B cell (primary cell): Measurements from ENCODE around the gene DOCK1. TPM values are rescaled to one million over a fixed set of nuclear protein-coding genes. Genes with fewer than 3 reads are reported as not detected.

Source experiments
- ATAC-seq: fragments of 200-7000 bp; cut with Tn5 transposase; one replicate; pipeline ENCODE4 v1.10.0; 2021; ENCODE audit warnings: low read depth, mild to moderate bottlenecking, moderate number of reproducible peaks, moderate library complexity
- CTCF ChIA-PET: fragments of 350-600 bp; sonication (Branson Sonifier 250); formaldehyde crosslinking; loops from one replicate; lab custom pipeline; 2021; ENCODE audit warnings: antibody characterized with exemption, inconsistent platforms; lab: Charles Lee
- POLR2A ChIA-PET: fragments of 350-600 bp; sonication (Branson Sonifier 250); formaldehyde crosslinking; loops from one replicate; lab custom pipeline; 2021; ENCODE audit warnings: antibody characterized with exemption; lab: Charles Lee
- DNase-seq: peaks from one replicate; pipeline ENCODE4 v3.0.0; 2013
- H2AFZ ChIP-seq: 2 replicates; pipeline ENCODE4 v1.6.1; 2012; ENCODE audit warnings: mild to moderate bottlenecking, low read depth, low read length; ENCODE audit not compliant: insufficient read depth, poor library complexity, severe bottlenecking
- H3K27ac ChIP-seq, 2 donors: 1 replicate in 1 of 2; 2 replicates in 1 of 2; pipeline ENCODE4 v1.5.1; 2012 to 2013; ENCODE audit warnings: low read length in 2 of 2, mild to moderate bottlenecking in 2 of 2, moderate library complexity in 1 of 2
- H3K27me3 ChIP-seq, 4 experiments: fragments of 200-600 bp in 1 of 4; sonication (generic) in 1 of 4; replicated peaks in 1 of 4; 1 replicate in 2 of 4; 2 replicates in 2 of 4; pipeline versions ENCODE4 v1.6.1 to v1.7.0; 2013 to 2016; ENCODE audit warnings: low read length in 3 of 4, mild to moderate bottlenecking in 2 of 4, mixed read lengths in 1 of 4, moderate library complexity in 1 of 4; ENCODE audit not compliant: insufficient read depth in 4 of 4, control insufficient read depth in 3 of 4; ENCODE audit errors: control extremely low read depth in 1 of 4
- H3K36me3 ChIP-seq, 2 experiments: replicated peaks in 1 of 2; 1 replicate in 1 of 2; 2 replicates in 1 of 2; pipeline versions ENCODE4 v1.6.1 to v1.7.1; 2013; ENCODE audit warnings: low read length in 1 of 2; ENCODE audit not compliant: insufficient read depth in 2 of 2, control insufficient read depth in 1 of 2; ENCODE audit errors: control extremely low read depth in 1 of 2, extremely low read depth in 1 of 2
- H3K4me1 ChIP-seq, 2 donors: fragments of 200-600 bp in 1 of 2; sonication (generic) in 1 of 2; 1 replicate in 1 of 2; 2 replicates in 1 of 2; pipeline versions ENCODE4 v1.5.1 to v1.6.1; 2013 to 2017; ENCODE audit warnings: low read length in 2 of 2; ENCODE audit not compliant: control insufficient read depth in 2 of 2, insufficient read depth in 2 of 2
- H3K4me2 ChIP-seq: replicated peaks from 2 replicates; pipeline ENCODE3; 2012; ENCODE audit warnings: mild to moderate bottlenecking, low read depth, low read length; ENCODE audit not compliant: poor library complexity, severe bottlenecking
- H3K4me3 ChIP-seq, 5 experiments: fragments of 200-600 bp in 1 of 5; sonication (generic) in 1 of 5; 1 replicate in 3 of 5; 2 replicates in 2 of 5; pipeline versions ENCODE4 v1.5.1 to v1.7.0; 2011 to 2016; ENCODE audit warnings: low read length in 4 of 5, mild to moderate bottlenecking in 4 of 5, low read depth in 2 of 5, control low read depth in 1 of 5, moderate library complexity in 1 of 5; ENCODE audit not compliant: insufficient read depth in 1 of 5; ENCODE audit errors: control extremely low read depth in 1 of 5, extremely low read depth in 1 of 5
- H3K79me2 ChIP-seq: fragments of 200-600 bp; sonication (generic); one replicate; pipeline ENCODE4 v1.6.0; 2016; ENCODE audit warnings: low read length; ENCODE audit not compliant: control insufficient read depth, insufficient read depth
- H3K9ac ChIP-seq: fragments of 200-600 bp; sonication (generic); 2 replicates; pipeline ENCODE4 v1.6.1; 2017; ENCODE audit warnings: mild to moderate bottlenecking, low read length, moderate library complexity
- H3K9me3 ChIP-seq, 3 donors: one replicate each; pipeline versions ENCODE4 v1.6.1 to v1.7.1; 2013; ENCODE audit warnings: low read length in 2 of 3; ENCODE audit not compliant: control insufficient read depth in 2 of 3, insufficient read depth in 1 of 3; ENCODE audit errors: control extremely low read depth in 1 of 3
- H4K20me1 ChIP-seq: 2 replicates; pipeline ENCODE4 v1.6.0; 2012; ENCODE audit warnings: mild to moderate bottlenecking, low read length; ENCODE audit not compliant: insufficient read depth, control insufficient read depth, poor library complexity, severe bottlenecking
- H3K27ac Mint-ChIP-seq: one replicate; pipeline ENCODE4 v1.8.0; 2021; ENCODE audit warnings: mixed read lengths
- H3K27me3 Mint-ChIP-seq: one replicate; pipeline ENCODE4 v1.8.0; 2021; ENCODE audit warnings: mixed read lengths
- H3K4me1 Mint-ChIP-seq: one replicate; pipeline ENCODE4 v1.8.0; 2021; ENCODE audit warnings: mixed read lengths
- H3K4me3 Mint-ChIP-seq: one replicate; pipeline ENCODE4 v1.8.0; 2021; ENCODE audit warnings: mixed read lengths
- H3K9me3 Mint-ChIP-seq: one replicate; pipeline ENCODE4 v1.8.0; 2022; ENCODE audit warnings: mixed read lengths; ENCODE audit not compliant: insufficient read depth
- EZH2 ChIP-seq: IDR thresholded peaks from 2 replicates; pipeline ENCODE4 v1.6.1; 2012; ENCODE audit warnings: borderline replicate concordance, low read depth, mild to moderate bottlenecking, moderate library complexity, low read length; ENCODE audit not compliant: insufficient read depth, poor library complexity, severe bottlenecking
- WGBS: methylation state at CpG from one replicate; pipeline ENCODE4 v1.1.5; 2013; ENCODE audit warnings: missing lambda C conversion rate; ENCODE audit not compliant: insufficient coverage; 5-methylcytosine and 5-hydroxymethylcytosine counted together
- intact Hi-C: fragments of 100-400 bp; cut with micrococcal nuclease; formaldehyde crosslinking; loops from one replicate; pipeline ENCODE4 v1.10.0; 2022
- polyA plus RNA-seq: library from polyadenylated mRNA; depleted of rRNA; stranded (reverse); fragments of >200 nt; gene quantifications from 2 replicates; pipeline ENCODE4 v1.2.3, GENCODE V29; 2012
- total RNA-seq, 2 donors: library from RNA; stranded (reverse); fragments of 120-200 nt in 1 of 2; gene quantifications; 1 replicate in 1 of 2; 2 replicates in 1 of 2; pipeline versions ENCODE4 v1.2.3 to v1.2.4, GENCODE V29; 2013 to 2022
- TF ChIP-seq, protein P1 (sequence below): fragments of 200-600 bp; IDR thresholded peaks from one replicate; pipeline ENCODE4 v1.8.0; 2022; ENCODE audit warnings: antibody characterized with exemption, mild to moderate bottlenecking

Gene DOCK1
- total and polyA plus RNA-seq, 2 donors (not counting 1 experiment from before 2014, with no cell fraction given): not detected

DNA sequence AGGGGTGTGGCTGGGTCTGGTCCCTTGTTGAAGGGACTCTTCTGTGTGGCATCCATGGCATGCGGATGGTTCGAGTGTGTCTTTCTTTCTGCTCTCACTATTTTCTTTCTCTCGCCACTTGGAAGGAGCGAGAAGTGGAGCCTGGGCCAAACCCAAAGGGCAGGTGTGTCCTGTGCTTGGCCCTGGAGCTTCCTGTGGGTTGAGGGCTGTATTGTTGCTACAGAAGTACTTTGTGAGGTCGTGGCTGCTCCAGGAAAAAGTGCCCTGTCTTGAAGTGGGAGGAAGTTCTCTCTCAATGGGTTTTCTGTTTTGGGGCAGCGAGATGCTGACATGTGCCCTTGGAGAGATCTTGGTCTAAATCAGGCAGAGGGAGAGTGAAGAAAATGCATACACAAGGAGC is 72.0 kb downstream of the DOCK1 start:
- Histone ChIP-seq H3K9me3 (peaks cover 0 to 9% (median 0%) of the 10 kb centered on the region in 3 donors), H2AFZ (no peak overlapping the region), H3K4me2 (no peak overlapping the region), H3K4me1 (no peaks in the 10 kb centered on the region), H4K20me1 (no peaks in the 10 kb centered on the region), H3K9ac (no peak overlapping the region), H3K79me2 (no peaks in the 10 kb centered on the region), H3K4me3 (no peak overlapping the region), H3K27ac (no peak overlapping the region), H3K36me3 (no peaks in the 10 kb centered on the region), H3K27me3 (no peaks in the 10 kb centered on the region)
- WGBS: 16% methylated on average over 5 of the region's 6 CpGs
- Mint-ChIP-seq H3K27ac (no peak overlapping the region), H3K4me1 (no peaks in the 10 kb centered on the region), H3K9me3 (peaks cover 3% of the 10 kb centered on the region), H3K4me3 (no peak overlapping the region), H3K27me3 (no peaks in the 10 kb centered on the region)
- TF ChIP-seq, protein P1, sequence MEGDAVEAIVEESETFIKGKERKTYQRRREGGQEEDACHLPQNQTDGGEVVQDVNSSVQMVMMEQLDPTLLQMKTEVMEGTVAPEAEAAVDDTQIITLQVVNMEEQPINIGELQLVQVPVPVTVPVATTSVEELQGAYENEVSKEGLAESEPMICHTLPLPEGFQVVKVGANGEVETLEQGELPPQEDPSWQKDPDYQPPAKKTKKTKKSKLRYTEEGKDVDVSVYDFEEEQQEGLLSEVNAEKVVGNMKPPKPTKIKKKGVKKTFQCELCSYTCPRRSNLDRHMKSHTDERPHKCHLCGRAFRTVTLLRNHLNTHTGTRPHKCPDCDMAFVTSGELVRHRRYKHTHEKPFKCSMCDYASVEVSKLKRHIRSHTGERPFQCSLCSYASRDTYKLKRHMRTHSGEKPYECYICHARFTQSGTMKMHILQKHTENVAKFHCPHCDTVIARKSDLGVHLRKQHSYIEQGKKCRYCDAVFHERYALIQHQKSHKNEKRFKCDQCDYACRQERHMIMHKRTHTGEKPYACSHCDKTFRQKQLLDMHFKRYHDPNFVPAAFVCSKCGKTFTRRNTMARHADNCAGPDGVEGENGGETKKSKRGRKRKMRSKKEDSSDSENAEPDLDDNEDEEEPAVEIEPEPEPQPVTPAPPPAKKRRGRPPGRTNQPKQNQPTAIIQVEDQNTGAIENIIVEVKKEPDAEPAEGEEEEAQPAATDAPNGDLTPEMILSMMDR: no peak
- no peak for TF ChIP-seq EZH2
- POLR2A ChIA-PET: no interaction called here
- intact Hi-C loops: no loop called here
- ATAC-seq (no peak), DNase-seq (no peak)
- CTCF ChIA-PET: no interaction called here

DNA sequence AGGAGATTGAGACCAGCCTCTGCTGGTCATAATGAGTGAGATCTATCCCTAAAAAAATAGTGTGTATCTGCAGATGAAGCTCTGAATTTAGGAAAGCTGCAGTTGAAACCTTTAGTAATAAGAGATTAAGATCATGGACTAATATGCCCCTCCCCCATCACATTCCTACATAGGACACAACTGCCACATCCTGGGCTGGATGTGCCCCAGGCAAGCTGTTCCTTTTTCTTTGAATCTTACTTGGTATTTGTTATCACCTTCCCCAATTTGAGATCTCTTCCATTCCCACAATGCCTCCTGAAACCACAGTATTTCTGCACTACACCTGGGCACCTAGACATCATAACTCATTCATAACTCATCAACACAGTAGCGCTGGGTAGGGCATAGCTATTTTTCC is 74.1 kb downstream of the DOCK1 start:
- Mint-ChIP-seq H3K4me1 (no peaks in the 10 kb centered on the region), H3K4me3 (no peak overlapping the region), H3K9me3 (peaks cover 3% of the 10 kb centered on the region), H3K27ac (no peak overlapping the region), H3K27me3 (no peaks in the 10 kb centered on the region)
- no peak overlapping the region for H3K9ac ChIP-seq
- DNase-seq (no peak), ATAC-seq (no peak)
- TF ChIP-seq, protein P1: no peak
- TF ChIP-seq EZH2: no peak
- no peak overlapping the region for H3K4me2 ChIP-seq
- no peak overlapping the region for H2AFZ ChIP-seq
- intact Hi-C loops: no loop called here
- H3K79me2 ChIP-seq: no peaks in the 10 kb centered on the region
- no peak overlapping the region for H3K27ac ChIP-seq
- no peak overlapping the region for H3K4me3 ChIP-seq
- WGBS: no CpG with 5 or more reads among the region's 1 CpG
- H3K36me3 ChIP-seq: no peaks in the 10 kb centered on the region
- POLR2A ChIA-PET: no interaction called here
- no peaks in the 10 kb centered on the region for H4K20me1 ChIP-seq
- no peaks in the 10 kb centered on the region for H3K27me3 ChIP-seq
- no peaks in the 10 kb centered on the region for H3K4me1 ChIP-seq
- peaks cover 0 to 8% (median 0%) of the 10 kb centered on the region in 3 donors for H3K9me3 ChIP-seq
- CTCF ChIA-PET: no interaction called here
